WTC11 (cell line): ENCODE data around the gene GATAD2A. TPM values are rescaled to one million over a fixed set of nuclear protein-coding genes. Genes with fewer than 3 reads are reported as not detected.

Experiments
- CREB1 ChIP-seq: sonication (generic); formaldehyde crosslinking; IDR thresholded peaks from 2 replicates; pipeline ENCODE4 v1.8.0; 2023; ENCODE audit warnings: mild to moderate bottlenecking, missing genetic modification reagents
- CREM ChIP-seq: sonication (generic); formaldehyde crosslinking; IDR thresholded peaks from 2 replicates; pipeline ENCODE4 v1.8.1; 2022; ENCODE audit warnings: mild to moderate bottlenecking, missing genetic modification reagents, moderate library complexity
- E2F5 ChIP-seq: sonication (generic); formaldehyde crosslinking; IDR thresholded peaks from 2 replicates; pipeline ENCODE4 v1.8.1; 2022; ENCODE audit warnings: mild to moderate bottlenecking, moderate library complexity, missing genetic modification reagents
- EMX1 ChIP-seq: fragments of 250-450 bp; sonication (Bioruptor Pico); IDR thresholded peaks from 2 replicates; pipeline ENCODE4 v1.8.0; 2021; ENCODE audit warnings: mild to moderate bottlenecking
- ETV6 ChIP-seq: sonication (generic); formaldehyde crosslinking; IDR thresholded peaks from 2 replicates; pipeline ENCODE4 v1.8.1; 2022; ENCODE audit warnings: mild to moderate bottlenecking, missing genetic modification reagents
- FOXK1 ChIP-seq: sonication (generic); formaldehyde crosslinking; IDR thresholded peaks from 2 replicates; pipeline ENCODE4 v1.8.0; 2022; ENCODE audit warnings: mild to moderate bottlenecking, moderate library complexity, missing genetic modification reagents
- FOXP4 ChIP-seq: sonication (generic); formaldehyde crosslinking; IDR thresholded peaks from 2 replicates; pipeline ENCODE4 v1.8.0; 2022; ENCODE audit warnings: mild to moderate bottlenecking, missing genetic modification reagents
- GABPB1 ChIP-seq: sonication (generic); formaldehyde crosslinking; IDR thresholded peaks from 2 replicates; pipeline ENCODE4 v1.8.1; 2023; ENCODE audit warnings: mild to moderate bottlenecking, missing genetic modification reagents
- IRF1 ChIP-seq: sonication (generic); formaldehyde crosslinking; IDR thresholded peaks from 2 replicates; pipeline ENCODE4 v1.8.0; 2023; ENCODE audit warnings: missing genetic modification reagents
- IRF2 ChIP-seq: sonication (generic); formaldehyde crosslinking; IDR thresholded peaks from 2 replicates; pipeline ENCODE4 v1.8.0; 2022; ENCODE audit warnings: low read depth, missing genetic modification reagents, borderline replicate concordance
- MAX ChIP-seq: sonication (generic); formaldehyde crosslinking; IDR thresholded peaks from 2 replicates; pipeline ENCODE4 v1.8.0; 2022; ENCODE audit warnings: mild to moderate bottlenecking, missing genetic modification reagents
- MYBL2 ChIP-seq: sonication (generic); formaldehyde crosslinking; IDR thresholded peaks from 2 replicates; pipeline ENCODE4 v1.8.1; 2023; ENCODE audit warnings: mild to moderate bottlenecking, moderate library complexity, missing genetic modification reagents
- NFE2L1 ChIP-seq: sonication (generic); formaldehyde crosslinking; IDR thresholded peaks from 2 replicates; pipeline ENCODE4 v1.8.1; 2023; ENCODE audit warnings: missing genetic modification reagents
- OVOL2 ChIP-seq: fragments of 250-450 bp; sonication (Bioruptor Pico); IDR thresholded peaks from 2 replicates; pipeline ENCODE4 v1.9.0; 2021; ENCODE audit warnings: mild to moderate bottlenecking, borderline replicate concordance
- SMAD3 ChIP-seq: sonication (generic); formaldehyde crosslinking; IDR thresholded peaks from 2 replicates; pipeline ENCODE4 v1.8.0; 2022; ENCODE audit warnings: missing genetic modification reagents, mild to moderate bottlenecking, borderline replicate concordance
- SP1 ChIP-seq: sonication (generic); formaldehyde crosslinking; conservative IDR thresholded peaks from 2 replicates; pipeline ENCODE4 v1.8.1; 2022; ENCODE audit warnings: missing genetic modification reagents
- TCF7 ChIP-seq: sonication (generic); formaldehyde crosslinking; IDR thresholded peaks from 2 replicates; pipeline ENCODE4 v1.8.0; 2022; ENCODE audit warnings: mild to moderate bottlenecking, low read depth, missing genetic modification reagents, moderate library complexity
- TEAD1 ChIP-seq: sonication (generic); formaldehyde crosslinking; IDR thresholded peaks from 2 replicates; pipeline ENCODE4 v1.8.0; 2022; ENCODE audit warnings: mild to moderate bottlenecking, missing genetic modification reagents
- TEAD4 ChIP-seq: sonication (generic); formaldehyde crosslinking; IDR thresholded peaks from 2 replicates; pipeline ENCODE4 v1.8.0; 2022; ENCODE audit warnings: mild to moderate bottlenecking, missing genetic modification reagents
- TP53 ChIP-seq: sonication (generic); formaldehyde crosslinking; IDR thresholded peaks from 2 replicates; pipeline ENCODE4 v1.8.1; 2023; ENCODE audit warnings: mild to moderate bottlenecking, missing genetic modification reagents
- ZMAT4 ChIP-seq: fragments of 250-450 bp; sonication (Bioruptor Pico); IDR thresholded peaks from 2 replicates; pipeline ENCODE4 v1.9.0; 2021; ENCODE audit warnings: mild to moderate bottlenecking
- ZNF219 ChIP-seq: sonication (generic); formaldehyde crosslinking; IDR thresholded peaks from 2 replicates; pipeline ENCODE4 v1.8.0; 2023; ENCODE audit warnings: missing genetic modification reagents, mild to moderate bottlenecking, borderline replicate concordance
- ZNF232 ChIP-seq: sonication (generic); formaldehyde crosslinking; IDR thresholded peaks from 2 replicates; pipeline ENCODE4 v1.8.0; 2022; ENCODE audit warnings: mild to moderate bottlenecking, missing genetic modification reagents
- ZNF281 ChIP-seq: sonication (generic); formaldehyde crosslinking; IDR thresholded peaks from 2 replicates; pipeline ENCODE4 v1.8.0; 2023; ENCODE audit warnings: mild to moderate bottlenecking, missing genetic modification reagents
- ZNF416 ChIP-seq: fragments of 250-450 bp; sonication (Bioruptor Pico); IDR thresholded peaks from 2 replicates; pipeline ENCODE4 v1.9.0; 2021; ENCODE audit warnings: mild to moderate bottlenecking, inconsistent platforms
- ZNF423 ChIP-seq: fragments of 250-450 bp; sonication (Bioruptor Pico); IDR thresholded peaks from 2 replicates; pipeline ENCODE4 v2.1.2; 2022; ENCODE audit warnings: mild to moderate bottlenecking, moderate library complexity
- total RNA-seq: library from RNA; stranded (reverse); gene quantifications from 3 replicates; pipeline ENCODE4 v1.2.3, GENCODE V29; 2021

The GATAD2A gene
- total RNA-seq, 1 experiment from 2014 or later: 209 TPM

- TF ChIP-seq ZNF232 (0 out of 2 replicates have a peak, but pooled peaks have one; percentile 31), GABPB1 (CRISPR knock-in tag) (no peak), CREB1 (CRISPR knock-in tag) (0 out of 2 replicates have a peak, but pooled peaks have one; percentile 67), NFE2L1 (CRISPR knock-in tag) (no peak), ZNF281 (CRISPR knock-in tag) (peak; percentile 54; the same call in 1 of the 2 replicates), OVOL2 (no peak), MYBL2 (CRISPR knock-in tag) (peak; percentile 48; the same call in 1 of the 2 replicates), ZMAT4 (CRISPR knock-in tag) (no peak), IRF2 (no peak), SMAD3 (CRISPR knock-in tag) (peak; percentile 35; the same call in 1 of the 2 replicates), ETV6 (CRISPR knock-in tag) (peak; percentile 91), ZNF219 (CRISPR knock-in tag) (peak; percentile 79; the same call in 1 of the 2 replicates), TEAD1 (peak; percentile 30; the same call in 1 of the 2 replicates), FOXK1 (CRISPR knock-in tag) (peak; percentile 58; the same call in 1 of the 2 replicates), SP1 (peak; percentile 95), ZNF423 (peak; percentile 97), IRF1 (peak; percentile 85), MAX (CRISPR knock-in tag) (peak; percentile 96), TP53 (CRISPR knock-in tag) (no peak), CREM (CRISPR knock-in tag) (peak; percentile 41; the same call in 1 of the 2 replicates), TCF7 (CRISPR knock-in tag) (no peak), EMX1 (CRISPR knock-in tag) (no peak), FOXP4 (CRISPR knock-in tag) (peak; percentile 87), E2F5 (CRISPR knock-in tag) (peak; percentile 63; the same call in 1 of the 2 replicates), TEAD4 (no peak), ZNF416 (CRISPR knock-in tag) (no peak)
These were observed 20.2 kb upstream of the GATAD2A start (continued) for GRCh38 chr19:19385131-19385895.
